OCI-LY3 (cell line): ENCODE measurements around the gene GCKR.

Source experiments
- H2AFZ ChIP-seq: fragments of 200-600, 300-600 bp; shearing (Covaris generic); 2 replicates; pipeline ENCODE4 v1.6.0; 2014; ENCODE audit warnings: antibody characterized with exemption, low read depth, low read length
- H3K27ac ChIP-seq: fragments of 200-600, 300-600 bp; sonication (generic); 2 replicates; pipeline ENCODE4 v1.5.1; 2014; ENCODE audit warnings: mild to moderate bottlenecking, low read length, moderate library complexity, mixed read lengths
- H3K27me3 ChIP-seq: fragments of 200-600, 300-600 bp; sonication (generic); 2 replicates; pipeline ENCODE4 v1.6.1; 2014; ENCODE audit warnings: low read depth, low read length, mixed read lengths
- H3K36me3 ChIP-seq: fragments of 200-600, 300-600 bp; sonication (generic); replicated peaks from 2 replicates; pipeline ENCODE3; 2014; ENCODE audit warnings: low read depth, low read length, mixed read lengths
- H3K4me1 ChIP-seq: fragments of 300-600, 200-600 bp; sonication (generic); 2 replicates; pipeline ENCODE4 v1.6.1; 2014; ENCODE audit warnings: low read length, mixed read lengths
- H3K4me2 ChIP-seq: fragments of 200-600, 300-600 bp; sonication (generic); 2 replicates; pipeline ENCODE4 v1.6.1; 2014; ENCODE audit warnings: low read length, mixed read lengths
- H3K4me3 ChIP-seq: fragments of 300-600, 200-600 bp; sonication (generic); 2 replicates; pipeline ENCODE4 v1.5.1; 2014; ENCODE audit warnings: antibody characterized with exemption, mild to moderate bottlenecking, low read length, moderate library complexity
- H3K79me2 ChIP-seq: fragments of 300-600, 200-600 bp; shearing (Covaris generic); 2 replicates; pipeline ENCODE4 v1.6.1; 2014; ENCODE audit warnings: mild to moderate bottlenecking, low read length, mixed read lengths
- H3K9ac ChIP-seq: fragments of 300-600, 200-600 bp; shearing (Covaris generic); 2 replicates; pipeline ENCODE4 v1.6.0; 2014; ENCODE audit warnings: mild to moderate bottlenecking, low read length, moderate library complexity
- H3K9me3 ChIP-seq: fragments of 200-600, 300-600 bp; shearing (Covaris generic); 2 replicates; pipeline ENCODE4 v1.6.1; 2014; ENCODE audit warnings: low read length, mixed read lengths; ENCODE audit not compliant: insufficient read depth
- H4K20me1 ChIP-seq: fragments of 200-600, 300-600 bp; sonication (generic); 2 replicates; pipeline ENCODE4 v1.6.1; 2016; ENCODE audit warnings: low read length, mixed read lengths; ENCODE audit not compliant: insufficient read depth
- CTCF ChIP-seq: fragments of 200-600, 300-600 bp; sonication (generic); IDR thresholded peaks from 2 replicates; pipeline ENCODE4 v1.5.1; 2014; ENCODE audit warnings: antibody characterized with exemption, low read length, low read depth
- EZH2phosphoT487 ChIP-seq: fragments of 200-600 bp; shearing (Covaris generic); IDR thresholded peaks from 2 replicates; pipeline ENCODE4 v1.6.1; 2018; ENCODE audit warnings: antibody characterized with exemption, mixed run types, low read depth

GCKR gene

GRCh38 chr2:27494284-27494943 lies 2.2 kb upstream of the GCKR start:
- H3K4me3 ChIP-seq, result no peak overlapping the region
- no peak overlapping the region for H3K9ac ChIP-seq
- H3K27me3 ChIP-seq, result 0 out of 2 replicates have a peak, but pooled peaks cover 4% of the 10 kb centered on the region
- no peaks in the 10 kb centered on the region for H3K36me3 ChIP-seq
- H3K79me2 ChIP-seq, result no peaks in the 10 kb centered on the region
- H3K4me2 ChIP-seq, result no peak overlapping the region
- H3K9me3 ChIP-seq, result no peaks in the 10 kb centered on the region
- TF ChIP-seq EZH2phosphoT487 (no peak), CTCF (no peak)
- no peak overlapping the region for H3K27ac ChIP-seq
- no peak overlapping the region for H2AFZ ChIP-seq
- no peaks in the 10 kb centered on the region for H4K20me1 ChIP-seq
- peaks cover 4% of the 10 kb centered on the region; the same call in 1 of the 2 replicates for H3K4me1 ChIP-seq

- Histone ChIP-seq H3K4me3 (no peak within 1 kb of the TSS), H4K20me1 (no peaks in the 10 kb centered on the region), H3K79me2 (no peaks in the 10 kb centered on the region), H3K4me1 (peaks cover 3% of the 10 kb centered on the region; the same call in 1 of the 2 replicates), H3K9ac (no peak within 1 kb of the TSS), H3K4me2 (no peak within 1 kb of the TSS), H2AFZ (no peak within 1 kb of the TSS), H3K36me3 (no peaks in the 10 kb centered on the region), H3K27me3 (0 out of 2 replicates have a peak, but pooled peaks cover 4% of the 10 kb centered on the region), H3K27ac (no peak within 1 kb of the TSS), H3K9me3 (no peaks in the 10 kb centered on the region)
- TF ChIP-seq CTCF, result no peak
- TF ChIP-seq EZH2phosphoT487, result no peak
Observed at GRCh38 chr2:27494944-27495554, 1.6 kb upstream of the GCKR start, which contains the start of gene FNDC4. Gene FNDC4, minus strand, starts transcription at chr2:27495200. Its CDS starts 521 bp downstream, at chr2:27494679.

- H2AFZ ChIP-seq, result no peak overlapping the region
- no peaks in the 10 kb centered on the region for H4K20me1 ChIP-seq
- 0 out of 2 replicates have a peak, but pooled peaks cover 4% of the 10 kb centered on the region for H3K27me3 ChIP-seq
- H3K4me3 ChIP-seq, result no peak overlapping the region
- no peaks in the 10 kb centered on the region for H3K36me3 ChIP-seq
- no peak overlapping the region for H3K4me2 ChIP-seq
- no peaks in the 10 kb centered on the region for H3K4me1 ChIP-seq
- H3K27ac ChIP-seq, result no peak overlapping the region
- H3K79me2 ChIP-seq, result no peaks in the 10 kb centered on the region
- no peak overlapping the region for H3K9ac ChIP-seq
- no peaks in the 10 kb centered on the region for H3K9me3 ChIP-seq
- TF ChIP-seq CTCF (no peak), EZH2phosphoT487 (no peak)
Observed at GRCh38 chr2:27495840-27496356, 741 bp upstream of the GCKR start.

- 0 out of 2 replicates have a peak, but pooled peaks cover 4% of the 10 kb centered on the region for H3K27me3 ChIP-seq
- no peak overlapping the region for H3K27ac ChIP-seq
- no peaks in the 10 kb centered on the region for H3K79me2 ChIP-seq
- no peak overlapping the region for H3K4me3 ChIP-seq
- H3K9me3 ChIP-seq, result no peaks in the 10 kb centered on the region
- no peak overlapping the region for H3K9ac ChIP-seq
- no peaks in the 10 kb centered on the region for H3K36me3 ChIP-seq
- no peaks in the 10 kb centered on the region for H4K20me1 ChIP-seq
- no peak for TF ChIP-seq EZH2phosphoT487
- TF ChIP-seq CTCF, result no peak
- H3K4me1 ChIP-seq, result peaks cover 7% of the 10 kb centered on the region; the same call in 1 of the 2 replicates
- H3K4me2 ChIP-seq, result no peak overlapping the region
- H2AFZ ChIP-seq, result no peak overlapping the region
Observed at GRCh38 chr2:27497288-27497627, 619 bp downstream of the GCKR start.
